ENCODE data around the gene AGMO.
A peak's percentile ranks its signal among the peaks of the same experiment; 100 is the strongest.

AGMO gene

DNA sequence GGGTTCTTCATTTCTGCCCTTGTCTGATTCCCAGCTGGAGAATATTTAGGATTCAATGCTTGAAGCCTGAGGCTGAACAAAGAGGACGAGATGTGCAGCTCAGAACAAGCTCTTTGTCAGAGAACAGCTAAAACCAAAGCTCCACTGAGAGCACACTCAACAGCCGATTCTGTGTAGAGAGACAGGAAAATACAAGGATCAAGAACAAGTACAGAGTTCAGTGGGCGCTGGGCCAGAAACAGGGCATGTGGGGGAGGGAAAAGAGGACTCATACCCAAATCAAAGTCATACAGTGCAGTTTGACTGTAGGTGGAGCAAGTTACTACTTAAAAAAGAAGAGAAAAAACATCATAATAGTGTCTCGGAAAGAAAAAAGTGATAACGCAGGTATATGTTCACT is at the start of gene AGMO:
Gene AGMO (minus strand): TSS at position 181 of the 400 bp plus-strand sequence.
- DNase-seq (ENCODE audit: low read depth, low spot score), result peak; percentile 70

DNA sequence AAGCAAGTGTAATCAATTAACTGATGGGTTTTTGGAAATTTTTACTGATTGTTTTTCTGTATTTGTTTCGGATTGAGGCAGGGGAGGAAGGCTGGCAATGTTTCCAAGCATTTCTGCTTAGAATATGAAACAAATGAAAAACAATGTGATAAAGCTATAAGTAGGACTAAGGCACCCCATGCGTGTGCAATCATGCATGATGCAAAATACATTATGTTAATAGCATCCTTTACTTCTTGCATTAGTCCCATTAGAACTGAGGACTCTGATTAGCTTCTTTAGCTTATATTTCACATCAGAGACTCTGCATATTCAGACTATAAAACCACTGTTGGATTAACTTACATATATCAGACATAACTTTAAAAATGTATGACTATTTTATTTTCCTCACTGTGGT is 48.7 kb upstream of the AGMO start:
- no peak for DNase-seq (ENCODE audit: low read depth, low spot score)

DNA sequence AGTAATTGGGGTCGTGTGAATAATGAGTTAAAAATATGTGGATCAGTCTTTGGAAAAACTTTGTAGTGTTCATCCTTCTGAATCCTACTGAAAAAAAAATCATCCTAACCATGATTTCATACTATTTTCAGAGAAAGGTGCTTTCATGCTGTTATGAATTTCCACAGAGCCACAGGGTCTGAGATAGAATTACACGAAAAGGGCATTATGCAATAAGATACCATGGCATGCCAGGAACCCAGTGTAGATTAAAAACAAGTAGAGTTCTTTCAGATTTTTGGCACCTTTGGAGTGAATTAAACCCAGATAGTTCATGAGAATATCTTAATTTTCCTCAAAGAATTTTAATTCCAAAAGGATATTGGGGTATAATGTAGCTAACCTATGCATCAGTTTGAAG is 47.5 kb upstream of the AGMO start:
- DNase-seq (ENCODE audit: low read depth, low spot score), result no peak

DNA sequence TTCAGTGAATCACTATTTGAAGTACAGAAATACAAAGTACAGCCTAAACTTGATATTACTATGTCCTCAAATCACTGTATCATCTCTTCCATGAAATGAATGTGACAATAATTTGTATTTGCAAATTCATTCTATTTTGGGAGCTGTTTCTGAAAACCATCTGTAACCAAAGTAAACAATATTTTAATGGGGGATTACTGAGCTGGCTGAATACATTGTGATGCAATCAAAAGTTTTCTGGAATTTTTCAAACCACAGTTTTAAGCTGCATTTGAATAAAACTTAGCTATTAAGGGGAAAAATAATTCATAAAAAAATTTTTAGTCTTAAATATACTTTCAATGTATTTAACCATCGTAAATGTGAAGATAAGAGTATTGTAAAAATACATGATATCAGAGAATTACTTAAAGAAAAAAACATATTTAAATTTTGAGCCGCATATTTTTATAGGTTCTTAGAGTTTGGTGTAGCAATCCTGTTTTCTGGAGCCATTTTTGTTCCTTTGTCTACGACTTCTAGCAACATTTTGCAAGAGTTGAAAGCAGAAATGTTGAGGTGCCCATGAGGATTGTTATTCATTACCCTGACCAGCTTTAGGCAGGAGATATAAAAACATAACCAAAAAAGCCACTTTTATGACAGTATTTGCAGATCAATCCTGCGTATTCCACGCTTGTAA is 45.9 kb upstream of the AGMO start:
- DNase-seq (ENCODE audit: low read depth, low spot score), result no peak

DNA sequence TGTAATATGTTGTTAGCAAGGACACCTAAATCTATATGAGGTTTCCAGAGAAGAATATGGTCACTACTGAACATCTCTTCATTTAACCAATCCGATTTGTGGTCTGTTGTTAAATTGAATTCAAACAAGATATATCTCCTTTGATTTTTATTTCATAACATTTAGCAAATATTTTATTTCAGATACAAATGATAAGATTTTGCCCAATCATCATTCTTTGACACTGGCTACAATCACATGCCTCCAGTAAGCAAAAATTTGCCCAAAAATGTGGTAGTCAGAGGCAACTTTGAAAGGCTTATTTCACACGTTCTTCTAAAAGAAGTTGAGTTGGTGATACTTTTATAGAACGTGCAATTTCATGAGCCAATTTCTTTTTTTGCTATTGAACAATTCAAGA is 44.7 kb upstream of the AGMO start:
- no peak for DNase-seq (ENCODE audit: low read depth, low spot score)

DNA sequence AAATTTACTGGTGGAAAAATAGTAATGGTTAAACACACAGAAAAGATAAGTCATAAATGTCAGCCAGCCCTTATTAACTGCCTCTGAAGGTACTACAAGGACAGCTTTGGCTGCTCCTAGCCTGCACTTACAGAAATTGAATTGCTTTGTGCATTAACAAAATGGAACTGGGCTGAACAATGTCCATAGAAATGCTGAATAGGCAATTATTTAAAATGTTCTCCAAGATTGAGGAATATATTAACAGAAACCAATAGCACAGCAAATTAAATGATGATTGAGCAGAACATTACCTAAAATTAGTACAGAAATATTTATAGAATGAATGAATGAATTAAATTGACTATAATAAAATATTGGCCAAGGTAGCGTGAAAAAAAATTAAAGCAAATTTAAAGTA is 42.4 kb upstream of the AGMO start:
- no peak for DNase-seq (ENCODE audit: low read depth, low spot score)

DNA sequence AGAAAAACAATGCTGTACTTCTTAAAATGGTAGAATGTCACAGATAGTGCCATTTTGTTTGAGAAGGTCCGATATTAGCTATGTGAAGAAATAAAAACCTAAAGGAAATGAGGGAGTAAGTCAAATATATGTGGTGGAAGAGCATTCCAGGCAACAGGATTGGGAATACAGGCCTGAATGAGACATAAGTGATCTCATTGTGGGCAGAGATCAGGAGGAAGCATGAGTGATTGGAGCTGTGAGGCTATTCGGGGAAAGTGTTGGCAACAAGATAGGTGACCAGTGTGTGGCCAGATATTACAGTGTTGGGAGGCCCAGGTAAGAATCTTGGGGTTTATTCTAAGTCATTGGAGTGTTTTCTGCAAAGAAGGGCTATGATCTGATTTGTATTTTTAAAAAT is 41.3 kb upstream of the AGMO start:
- DNase-seq (ENCODE audit: low read depth, low spot score), result no peak

DNA sequence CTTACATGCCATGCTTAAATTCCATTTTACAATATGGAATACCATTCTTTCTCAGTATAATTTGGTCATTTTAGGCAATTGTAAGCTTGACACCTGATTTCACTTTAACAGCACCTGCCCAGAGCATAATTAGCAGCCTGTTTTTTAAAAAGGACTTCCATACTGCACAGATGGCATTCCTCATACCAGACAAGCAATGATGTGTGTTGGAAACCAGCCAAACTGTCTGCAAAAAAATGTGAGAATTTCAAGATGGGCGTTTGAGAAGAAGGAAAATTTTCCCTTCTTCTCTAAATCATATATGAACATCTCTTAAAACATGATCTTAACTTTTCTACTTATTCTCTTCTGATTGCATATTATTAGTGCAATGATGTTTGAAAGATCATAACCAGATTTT is 40.4 kb upstream of the AGMO start:
- DNase-seq (ENCODE audit: low read depth, low spot score), result no peak

DNA sequence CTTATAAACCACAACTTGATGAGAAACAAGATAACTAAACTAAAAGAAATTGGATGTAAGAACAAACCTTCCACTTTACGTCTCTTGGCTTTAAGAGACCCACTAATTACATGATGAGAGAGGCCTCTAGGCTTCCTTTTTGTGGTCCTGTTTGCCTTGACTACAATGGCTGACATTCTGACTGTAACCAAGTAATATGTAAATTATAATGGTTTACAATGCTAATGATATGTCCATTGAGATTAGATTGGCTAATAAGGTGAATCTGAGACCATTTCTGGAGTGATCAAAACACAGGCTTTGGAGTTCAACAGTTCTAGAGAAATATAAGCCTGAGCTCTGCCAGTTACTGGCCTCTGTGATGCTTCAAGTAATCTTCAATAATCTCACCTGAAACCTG is 39.4 kb upstream of the AGMO start:
- no peak for DNase-seq (ENCODE audit: low read depth, low spot score)

DNA sequence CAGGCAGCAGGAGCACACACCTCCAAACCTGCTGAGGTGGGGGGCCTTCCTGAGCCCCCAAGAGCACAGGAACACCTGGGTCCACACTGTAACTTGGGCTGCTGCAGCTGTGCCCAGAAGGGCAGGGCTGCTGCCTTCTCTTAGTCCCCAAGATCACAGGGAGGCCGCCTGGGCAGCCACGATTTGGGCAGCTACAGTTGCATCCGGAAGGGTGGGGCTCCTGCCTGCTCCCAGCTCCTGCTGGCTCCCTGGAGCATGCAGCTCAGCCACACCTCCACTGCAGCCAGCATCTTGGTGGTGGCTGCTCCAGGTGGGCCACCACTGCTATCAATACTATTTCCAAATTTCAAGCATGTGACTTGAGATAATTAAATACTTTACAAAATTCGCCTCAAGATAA is 38.5 kb upstream of the AGMO start:
- no peak for DNase-seq (ENCODE audit: low read depth, low spot score)

DNA sequence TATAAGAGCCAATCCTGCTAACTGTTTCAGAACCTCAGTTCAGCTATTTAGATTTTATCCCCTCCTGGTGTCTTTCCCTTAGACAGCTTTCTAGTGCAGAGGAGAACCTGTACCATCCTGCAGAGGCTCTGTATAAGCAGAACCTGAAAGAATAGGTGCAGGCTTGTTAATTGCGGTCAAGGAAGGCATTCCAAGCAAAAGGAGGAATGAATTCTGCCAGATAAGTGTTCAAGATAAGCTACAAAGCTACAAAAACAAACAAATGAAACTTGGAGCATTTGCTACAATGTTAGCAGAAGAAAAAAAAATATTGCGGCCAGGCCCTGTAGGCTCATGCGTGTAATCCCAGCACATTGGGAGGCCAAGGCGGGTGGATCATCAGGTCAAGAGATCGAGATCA is 32.6 kb upstream of the AGMO start:
- DNase-seq (ENCODE audit: low read depth, low spot score), result no peak

DNA sequence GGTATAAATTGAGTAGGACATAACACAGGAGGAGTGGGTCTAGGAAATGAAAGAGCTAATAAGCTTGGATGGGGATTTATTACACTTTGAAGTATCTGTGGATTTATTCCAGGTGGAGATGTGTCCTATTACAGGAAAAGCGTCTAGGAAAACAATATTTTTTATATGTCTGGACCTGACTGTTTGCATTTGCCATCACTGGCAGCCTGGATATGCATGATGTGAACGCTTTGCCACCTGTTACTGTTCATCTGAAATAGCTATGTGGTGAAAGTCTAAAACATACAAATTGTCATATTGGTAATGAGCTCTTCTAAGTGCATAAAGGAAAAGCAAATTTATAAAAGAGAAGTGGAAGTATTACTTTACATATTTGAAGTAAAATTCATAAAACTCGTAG is 31.6 kb upstream of the AGMO start:
- DNase-seq (ENCODE audit: low read depth, low spot score), result no peak

DNA sequence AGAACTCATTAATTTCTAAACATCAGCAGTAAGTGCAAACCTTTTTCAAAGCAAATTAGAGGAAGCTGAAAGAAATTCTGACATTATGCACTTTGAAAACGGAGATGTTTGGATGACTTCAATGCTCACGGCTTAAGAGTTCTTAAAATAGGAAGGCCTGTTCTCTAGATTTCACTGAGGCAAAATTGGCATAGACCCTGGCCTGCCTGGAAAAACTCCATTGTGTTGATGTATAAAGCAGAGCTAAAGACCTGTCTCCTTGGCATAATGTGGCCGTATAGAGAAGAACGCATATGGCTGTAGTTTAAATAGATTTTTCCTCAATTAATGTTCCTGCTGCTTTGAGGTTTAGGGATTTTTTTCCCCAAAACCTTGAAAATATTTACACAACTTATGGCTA is 24.5 kb upstream of the AGMO start:
- DNase-seq (ENCODE audit: low read depth, low spot score), result no peak

DNA sequence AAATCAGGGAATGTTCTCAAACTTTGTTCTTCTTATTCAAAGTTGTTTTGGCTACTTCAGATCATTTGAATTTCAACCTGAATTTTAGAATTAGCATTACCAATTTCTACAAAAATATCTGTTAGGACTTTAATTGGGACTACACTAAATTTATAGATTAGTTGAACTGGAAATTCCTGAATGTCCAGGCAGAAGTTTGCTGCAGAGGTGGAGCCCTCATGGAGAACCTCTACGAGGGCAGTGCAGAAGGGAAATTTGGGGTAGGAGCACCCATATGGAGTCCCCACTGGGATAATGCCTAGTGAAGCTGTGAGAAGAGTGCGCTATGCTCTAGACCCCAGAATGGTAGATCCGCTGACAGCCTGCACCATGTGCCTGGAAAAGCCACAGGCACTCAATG is 22.8 kb upstream of the AGMO start:
- no peak for DNase-seq (ENCODE audit: low read depth, low spot score)

DNA sequence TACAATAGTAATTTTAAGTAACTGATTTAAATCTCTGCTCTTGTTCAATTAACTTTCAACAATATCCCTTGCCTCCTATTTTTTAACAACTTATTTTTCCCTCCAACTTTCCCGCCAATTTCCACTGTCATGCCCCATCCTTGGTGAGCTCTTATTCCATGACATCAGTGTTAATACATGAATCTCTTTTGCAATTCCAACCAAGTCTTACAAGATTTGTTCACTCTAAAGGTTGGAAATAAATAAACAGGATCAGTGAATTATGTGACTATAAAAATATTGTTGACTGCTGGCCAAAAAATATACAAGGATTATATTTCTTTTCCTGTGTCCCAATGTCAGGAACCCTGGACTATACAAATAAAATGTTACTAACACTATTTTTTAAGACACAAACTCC is 21.0 kb upstream of the AGMO start:
- no peak for DNase-seq (ENCODE audit: low read depth, low spot score)

DNA sequence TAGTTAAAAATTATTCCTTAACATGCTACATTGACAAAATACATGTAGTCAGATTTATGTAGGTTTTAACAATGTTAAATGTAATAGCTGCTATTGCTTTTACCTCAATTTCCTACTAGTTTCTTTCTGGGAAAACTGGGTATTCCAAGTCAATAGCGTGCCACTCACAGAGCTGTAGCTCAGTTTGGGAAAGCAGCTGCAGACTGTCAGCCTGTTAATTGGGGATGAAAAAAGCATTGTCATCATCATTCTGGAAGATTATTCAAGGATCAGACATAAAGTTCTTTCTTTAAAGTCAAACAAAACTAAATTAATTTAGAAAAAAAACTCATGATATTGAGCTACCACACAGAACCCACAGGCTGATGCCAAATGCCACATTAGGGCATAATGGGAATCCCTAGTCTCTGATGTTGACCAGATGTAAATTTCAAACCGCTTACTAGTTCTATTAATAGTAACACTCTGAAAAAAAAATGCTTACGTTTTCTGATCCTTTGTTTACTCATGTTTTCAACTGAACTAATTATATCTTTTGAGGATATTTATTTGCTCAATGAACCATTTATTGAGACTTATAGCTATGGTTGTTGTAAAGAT is 19.6 kb upstream of the AGMO start:
- no peak for DNase-seq (ENCODE audit: low read depth, low spot score)

DNA sequence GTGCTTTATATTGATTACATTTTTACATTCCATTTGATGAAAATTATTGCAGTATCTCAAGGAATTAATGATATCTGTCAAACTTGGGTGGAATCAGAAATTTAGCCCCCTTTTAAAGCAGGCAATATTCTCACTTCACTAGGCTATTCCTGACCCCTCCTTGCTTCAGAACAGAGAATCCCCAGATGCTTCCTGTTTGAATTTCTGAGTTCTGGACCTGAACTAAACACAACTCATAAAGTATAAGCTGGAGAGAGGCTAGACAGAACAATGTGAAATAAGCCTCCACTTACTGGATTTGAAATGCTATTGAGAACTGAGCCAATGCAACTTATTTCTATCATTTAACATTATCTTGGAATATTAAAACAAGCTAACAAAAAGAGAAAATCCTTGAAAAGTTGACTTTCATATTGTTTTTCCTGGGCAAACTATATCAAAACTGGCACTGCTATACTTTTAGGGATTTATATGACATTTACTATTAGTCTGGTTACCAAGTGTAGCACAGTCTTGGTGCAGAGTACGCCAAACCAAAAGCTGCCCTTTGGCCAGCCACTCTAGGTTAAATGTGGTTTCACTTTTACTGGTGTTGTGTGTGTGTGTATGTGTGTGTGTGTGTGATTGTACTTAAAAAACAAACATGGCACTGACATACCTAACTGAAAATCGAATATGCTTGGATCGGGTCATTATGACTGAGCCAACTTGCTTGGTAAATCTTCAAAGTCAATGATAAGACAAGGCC is 19.0 kb upstream of the AGMO start:
- DNase-seq (ENCODE audit: low read depth, low spot score), result no peak

DNA sequence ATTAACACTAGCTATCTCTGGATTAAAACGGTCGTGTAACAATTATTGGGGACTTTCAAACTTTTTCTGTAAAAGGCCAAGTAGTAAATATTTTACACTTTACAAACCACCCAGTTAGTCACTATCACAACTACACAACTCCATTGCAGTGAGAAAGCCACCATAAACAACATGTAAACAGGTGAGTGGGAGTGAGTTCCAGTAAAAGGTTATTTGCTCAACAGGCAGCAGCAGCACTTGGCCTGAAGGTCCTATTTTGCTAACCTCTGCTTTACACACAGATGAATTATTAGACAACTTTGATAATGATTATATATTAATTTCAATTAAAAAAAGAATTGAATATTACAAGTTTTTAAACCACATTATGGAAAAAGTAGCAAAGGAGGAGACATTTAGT is 15.8 kb upstream of the AGMO start:
- DNase-seq (ENCODE audit: low read depth, low spot score), result no peak

DNA sequence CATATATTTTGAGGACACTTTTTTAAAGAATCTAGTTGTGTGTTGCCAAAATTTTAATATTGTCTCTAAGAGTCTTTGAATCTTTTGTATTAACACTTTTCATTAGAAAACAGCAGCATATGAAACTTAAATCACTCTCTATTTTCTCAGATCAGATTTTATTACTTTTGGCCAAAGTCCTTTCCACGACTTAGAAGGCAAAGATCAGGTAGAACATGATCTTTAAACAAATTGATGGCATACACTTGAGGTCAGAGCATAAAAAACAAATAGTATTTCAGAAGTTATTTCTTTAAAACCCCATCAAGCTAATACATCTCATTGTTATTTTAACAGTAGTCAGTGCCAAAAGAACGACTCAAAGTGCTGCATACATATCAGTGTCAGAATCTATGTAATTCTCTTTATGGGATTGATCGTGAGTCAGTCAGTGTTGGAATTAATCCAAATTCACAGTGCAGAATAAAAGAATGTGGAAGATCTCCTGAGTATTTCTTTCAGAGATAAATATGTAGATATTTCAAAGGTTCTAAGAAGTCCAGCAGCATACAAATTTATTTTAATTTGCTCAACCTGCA is 9.6 kb upstream of the AGMO start:
- peak; percentile 70 for DNase-seq (ENCODE audit: low read depth, low spot score)

DNA sequence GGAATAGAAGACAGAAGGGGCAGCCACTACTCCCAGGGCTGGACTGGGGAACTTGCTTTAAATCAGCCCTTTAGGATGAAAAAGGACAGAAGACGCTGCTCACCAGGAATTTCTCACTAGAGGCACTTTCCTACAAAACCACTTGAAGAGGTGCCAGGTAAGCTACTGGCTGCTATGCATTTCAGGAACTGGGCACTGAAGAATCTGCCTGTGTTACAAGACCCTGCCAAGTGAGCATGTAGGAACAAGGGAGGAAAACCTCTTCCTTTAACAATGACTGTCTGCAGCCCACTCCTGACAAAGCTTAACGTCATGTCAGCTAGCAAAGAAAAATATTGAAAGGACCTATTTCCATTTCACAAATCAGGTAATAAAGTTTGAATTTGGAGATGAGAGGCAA is 5.8 kb upstream of the AGMO start:
- no peak for DNase-seq (ENCODE audit: low read depth, low spot score)

DNA sequence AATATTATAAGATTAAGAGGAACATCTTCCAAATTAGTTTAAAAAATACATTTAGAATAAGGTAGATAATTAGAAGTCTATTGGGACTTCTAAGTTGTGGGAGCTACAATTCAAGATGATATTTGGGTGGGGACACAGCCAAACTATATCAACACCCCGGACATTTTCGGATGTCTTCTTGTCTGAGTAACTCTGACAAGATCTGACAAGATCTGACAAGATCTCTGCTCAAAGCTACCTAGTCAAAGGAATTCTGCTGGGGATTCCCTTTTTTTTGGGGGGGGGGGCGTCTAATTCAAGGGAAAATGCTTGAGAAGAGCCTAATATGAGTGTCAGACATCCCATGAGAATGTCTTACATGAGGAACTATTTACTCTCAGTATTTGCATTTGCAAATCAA is 5.2 kb upstream of the AGMO start:
- no peak for DNase-seq (ENCODE audit: low read depth, low spot score)

DNA sequence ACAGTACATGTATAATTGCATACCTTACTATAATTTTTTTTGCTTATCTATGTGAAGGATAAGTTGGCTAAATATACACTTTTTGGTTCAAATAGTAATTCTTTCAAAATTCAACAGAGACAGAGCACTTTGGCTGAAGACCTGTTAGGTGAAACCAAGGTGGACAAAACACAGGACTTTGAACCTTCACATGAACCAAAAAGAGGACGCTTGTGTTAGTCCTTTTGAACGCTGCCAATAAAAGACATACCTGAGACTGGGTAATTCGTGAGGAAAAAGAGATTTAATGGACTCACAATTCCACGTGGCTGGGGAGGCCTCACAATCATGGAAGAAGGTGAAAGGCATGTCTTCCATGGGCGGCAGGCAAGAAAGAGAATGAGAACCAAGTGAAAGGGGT is 4.7 kb upstream of the AGMO start:
- no peak for DNase-seq (ENCODE audit: low read depth, low spot score)

DNA sequence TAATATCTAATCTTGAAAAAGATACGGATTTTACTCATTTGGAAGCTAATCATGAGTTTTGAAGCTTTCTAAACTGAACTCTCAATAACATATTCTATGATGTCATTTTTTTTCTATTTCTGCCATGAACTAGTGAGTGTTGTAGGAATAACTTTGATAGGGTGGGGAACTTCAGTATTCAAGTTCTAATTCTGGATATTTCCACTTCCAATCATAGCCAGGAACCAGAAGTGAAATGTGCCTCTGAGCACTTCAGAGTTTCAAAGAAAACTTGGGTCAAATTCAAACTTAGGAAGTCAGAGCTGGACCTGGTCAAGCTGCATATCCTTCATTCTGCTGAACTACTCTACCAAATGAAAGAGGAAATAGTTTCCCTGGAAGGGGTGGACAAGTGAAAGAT is 847 bp downstream of the AGMO start:
- DNase-seq (ENCODE audit: low read depth, low spot score), result no peak

Data from brain pericyte (primary cell).